ENCODE results near the gene TRAPPC8.
"Not testable (repeated sequence)": the region's sequence is repeated elsewhere in the genome, so short reads cannot be mapped to it uniquely, and the experiment has no call there.

- not testable (repeated sequence) for TF ChIP-seq CTCF (conservative IDR thresholded peaks at IDR 0.05; ENCODE audit: low read depth, low read length); EZH2 (IDR thresholded peaks at IDR 0.05; ENCODE audit: borderline replicate concordance, low read depth, low read length, poor library complexity, severe bottlenecking)
Observed at GRCh38 chr18:31799257-31799656, 143.7 kb downstream of the TRAPPC8 start.
